Measurements from ENCODE around the gene ADK. TPM values are rescaled to one million over a fixed set of nuclear protein-coding genes. Genes with fewer than 3 reads are reported as not detected.

The ADK gene
- total and polyA plus RNA-seq, 2 of the 4 experiments (the other 2 are of a cell fraction): 30.6 to 40.9 TPM

GRCh38 chr10:74140553-74140952 lies 10.5 kb upstream of the ADK start:
- ATAC-seq (ENCODE audit: low read depth) (no peak), DNase-seq (no peak)
- Histone ChIP-seq H3K18ac (ENCODE audit: low read depth, low read length) (no peak overlapping the region), H3K79me1 (ENCODE audit: low read depth in 1 of 2, low read length in 2 of 2) (peaks cover 21 to 45% of the 10 kb centered on the region in 2 experiments), H3K4ac (ENCODE audit: low read depth, low read length) (no peak overlapping the region), H3K27ac (ENCODE audit: insufficient read depth, low read length) (no peak overlapping the region), H3K27me3 (ENCODE audit: control insufficient read depth, insufficient read depth, low read length) (no peaks in the 10 kb centered on the region), H3K9me3 (ENCODE audit: control insufficient read depth, insufficient read depth, low read length) (no peaks in the 10 kb centered on the region), H4K5ac (ENCODE audit: low read depth, low read length) (no peak overlapping the region), H3K9ac (ENCODE audit: low read depth, low read length) (no peak overlapping the region), H2AK9ac (replicated peaks; ENCODE audit: low read depth, low read length, poor library complexity) (no peak overlapping the region), H3K4me2 (ENCODE audit: low read depth, low read length) (no peak overlapping the region), H2AK5ac (ENCODE audit: low read depth, low read length) (no peak overlapping the region), H4K20me1 (ENCODE audit: insufficient read depth, low read length) (peaks cover 29% of the 10 kb centered on the region), H4K91ac (ENCODE audit: insufficient read depth, low read depth, low read length) (no peak overlapping the region), H4K8ac (ENCODE audit: low read depth in 2 of 2, low read length in 2 of 2) (no peak overlapping the region), H3K56ac (ENCODE audit: extremely low read depth, insufficient read depth, low read length) (no peak overlapping the region), H3K9me1 (ENCODE audit: insufficient read depth, low read length) (no peaks in the 10 kb centered on the region), H3K36me3 (ENCODE audit: control insufficient read depth, insufficient read depth, low read length) (peaks cover 10% of the 10 kb centered on the region), H3K4me1 (ENCODE audit: control insufficient read depth, insufficient read depth, low read length) (peaks cover 1% of the 10 kb centered on the region), H2BK15ac (ENCODE audit: low read depth, low read length) (no peak overlapping the region), H3K4me3 (ENCODE audit: insufficient read depth, low read depth, low read length) (no peak overlapping the region), H2BK20ac (ENCODE audit: low read depth, low read length) (no peak overlapping the region), H2BK120ac (ENCODE audit: low read depth, low read length) (no peak overlapping the region), H3K23ac (ENCODE audit: low read depth, low read length) (no peak overlapping the region), H2BK5ac (ENCODE audit: low read depth, low read length, poor library complexity, severe bottlenecking) (no peak overlapping the region), H3K14ac (replicated peaks; ENCODE audit: low read depth, low read length) (no peak overlapping the region), H2AFZ (replicated peaks; ENCODE audit: low read length, poor library complexity) (no peak overlapping the region)
- ChIA-PET CTCF (no interaction called here), POLR2A (ENCODE audit: unreplicated experiment) (interaction anchor here (0.7 kb wide), 1 partner anchor 1005 kb away, joined by 3 read pairs; no protein-coding TSS in a partner anchor)
- BruUV-seq (replicated peaks): no TSS peak
- in situ Hi-C loops (cut with MboI; ENCODE audit: low sequenced_read_pairs): loop anchor here (5.0 kb wide), 1 partner anchor 92 kb away; no protein-coding TSS in a partner anchor
- no peak for TF ChIP-seq POLR2A (IDR thresholded peaks at IDR 0.05; ENCODE audit: low read depth, low read length)
- TF ChIP-seq RCOR1 (IDR thresholded peaks at IDR 0.05; ENCODE audit: insufficient replicate concordance, low read length): no peak
- TF ChIP-seq CEBPB (IDR thresholded peaks at IDR 0.05; ENCODE audit: low read depth, low read length): no peak
- no peak for TF ChIP-seq MAFK (IDR thresholded peaks at IDR 0.05; ENCODE audit: low read depth, low read length)
- no peak for TF ChIP-seq MAZ (IDR thresholded peaks at IDR 0.05; ENCODE audit: borderline replicate concordance, low read depth, low read length)
- TF ChIP-seq SMC3 (IDR thresholded peaks at IDR 0.05; ENCODE audit: low read depth, low read length): no peak
- no peak for TF ChIP-seq CHD1 (IDR thresholded peaks at IDR 0.05; ENCODE audit: low read depth, low read length)
- no peak for TF ChIP-seq USF2 (IDR thresholded peaks at IDR 0.05; ENCODE audit: low read depth, low read length)
- TF ChIP-seq FOS (IDR thresholded peaks at IDR 0.05; ENCODE audit: low read depth, low read length): no peak
- no peak for TF ChIP-seq ELK1 (IDR thresholded peaks at IDR 0.05; ENCODE audit: borderline replicate concordance, low read depth, low read length)
- TF ChIP-seq BHLHE40 (IDR thresholded peaks at IDR 0.05; ENCODE audit: low read depth, low read length): no peak
- TF ChIP-seq CTCF (conservative IDR thresholded peaks at IDR 0.05; ENCODE audit: low read depth, low read length): no peak
- dilution Hi-C loops (cut with HindIII; ENCODE audit: low sequenced_read_pairs, unreplicated experiment): no loop called here
- intact Hi-C loops (cut with micrococcal nuclease): loop anchor here (10.0 kb wide), 1 partner anchor 1094 kb away; the partner anchor contains the start of gene COMTD1
- WGBS, 2 experiments (ENCODE audit: extremely low coverage in 2 of 2, insufficient read length in 1 of 2): no CpG with 5 or more reads among the region's 2 CpGs

Data from IMR-90 (cell line).